PC-9 (cell line): ENCODE measurements around the gene EHBP1L1. TPM values are rescaled to one million over a fixed set of nuclear protein-coding genes. Genes with fewer than 3 reads are reported as not detected.
A peak's percentile ranks its signal among the peaks of the same experiment; 100 is the strongest.

Experiments
- BruUV-seq: library from RNA; stranded (reverse); fragments of 400-500 nt; replicated peaks from 2 replicates; lab custom pipeline; 2021; lab: Mats Ljungman, UMichigan
- CTCF ChIA-PET: fragments of 300-600 bp; sonication (Branson Sonifier 250); formaldehyde crosslinking; loops from one replicate; lab custom pipeline; 2022; ENCODE audit warnings: antibody characterized with exemption; lab: Charles Lee
- POLR2A ChIA-PET: fragments of 300-600 bp; sonication (Branson Sonifier 250); formaldehyde crosslinking; loops from one replicate; lab custom pipeline; 2022; ENCODE audit warnings: antibody characterized with exemption; ENCODE audit not compliant: unreplicated experiment; lab: Charles Lee
- DNase-seq, 2 experiments: peaks; one replicate each; pipeline versions ENCODE4 v3.0.0 to v3.0.0-alpha.2; 2015 to 2022; ENCODE audit warnings: mixed read lengths in 1 of 2
- H2AFZ ChIP-seq: fragments of 200-600 bp; sonication (generic); 2 replicates; pipeline ENCODE4 v1.8.1; 2017; ENCODE audit warnings: antibody characterized with exemption
- H3F3A ChIP-seq: fragments of 200-600 bp; sonication (generic); 2 replicates; pipeline ENCODE4 v1.8.1; 2017; ENCODE audit warnings: antibody characterized with exemption, mild to moderate bottlenecking, low read depth; ENCODE audit not compliant: insufficient read depth
- H3K27ac ChIP-seq: fragments of 200-600 bp; sonication (generic); 2 replicates; pipeline ENCODE4 v1.6.1; 2016; ENCODE audit warnings: mixed run types
- H3K27me3 ChIP-seq: fragments of 200-600 bp; sonication (generic); 2 replicates; pipeline ENCODE4 v1.6.1; 2016; ENCODE audit warnings: low read depth, mixed run types; ENCODE audit not compliant: insufficient read depth
- H3K36me3 ChIP-seq: fragments of 200-600 bp; sonication (generic); 2 replicates; pipeline ENCODE4 v1.6.1; 2016; ENCODE audit warnings: low read depth, mixed run types
- H3K4me1 ChIP-seq: fragments of 200-600 bp; sonication (generic); replicated peaks from 2 replicates; pipeline ENCODE4 v1.6.1; 2016; ENCODE audit warnings: mixed run types; ENCODE audit not compliant: insufficient read depth
- H3K4me2 ChIP-seq: fragments of 200-600 bp; sonication (generic); 2 replicates; pipeline ENCODE4 v1.6.1; 2017; ENCODE audit warnings: mixed run types
- H3K4me3 ChIP-seq: fragments of 200-600 bp; sonication (generic); 2 replicates; pipeline ENCODE4 v1.6.1; 2016; ENCODE audit warnings: mixed run types
- H3K79me2 ChIP-seq: fragments of 200-600 bp; sonication (generic); 2 replicates; pipeline ENCODE4 v1.6.1; 2017; ENCODE audit warnings: low read depth, mixed run types
- H3K9me2 ChIP-seq: fragments of 200-600 bp; sonication (generic); 2 replicates; pipeline ENCODE4 v1.8.1; 2017; ENCODE audit warnings: mild to moderate bottlenecking; ENCODE audit not compliant: insufficient read depth
- H3K9me3 ChIP-seq: fragments of 200-600 bp; sonication (generic); 2 replicates; pipeline ENCODE4 v1.8.1; 2016; ENCODE audit warnings: low read depth; ENCODE audit not compliant: insufficient read depth
- H4K20me1 ChIP-seq: fragments of 200-600 bp; sonication (generic); 2 replicates; pipeline ENCODE4 v1.8.1; 2017; ENCODE audit not compliant: insufficient read depth
- CTCF ChIP-seq: fragments of 200-600 bp; sonication (generic); conservative IDR thresholded peaks from 2 replicates; pipeline ENCODE4 v1.6.1; 2017; ENCODE audit warnings: mixed run types, antibody characterized with exemption, mild to moderate bottlenecking, moderate library complexity
- EZH2 ChIP-seq: fragments of 200-600 bp; sonication (generic); IDR thresholded peaks from 2 replicates; pipeline ENCODE4 v1.8.0; 2017; ENCODE audit warnings: antibody characterized with exemption, low read depth
- intact Hi-C: fragments of 100-400 bp; cut with micrococcal nuclease; formaldehyde crosslinking; loops from one replicate; pipeline ENCODE4 v1.10.0; 2022; ENCODE audit not compliant: unreplicated experiment
- total RNA-seq: library from RNA; stranded (reverse); gene quantifications from 2 replicates; pipeline ENCODE4 v1.2.3, GENCODE V29; 2021

Gene EHBP1L1
- total RNA-seq, 1 experiment from 2014 or later: 123 TPM

DNA sequence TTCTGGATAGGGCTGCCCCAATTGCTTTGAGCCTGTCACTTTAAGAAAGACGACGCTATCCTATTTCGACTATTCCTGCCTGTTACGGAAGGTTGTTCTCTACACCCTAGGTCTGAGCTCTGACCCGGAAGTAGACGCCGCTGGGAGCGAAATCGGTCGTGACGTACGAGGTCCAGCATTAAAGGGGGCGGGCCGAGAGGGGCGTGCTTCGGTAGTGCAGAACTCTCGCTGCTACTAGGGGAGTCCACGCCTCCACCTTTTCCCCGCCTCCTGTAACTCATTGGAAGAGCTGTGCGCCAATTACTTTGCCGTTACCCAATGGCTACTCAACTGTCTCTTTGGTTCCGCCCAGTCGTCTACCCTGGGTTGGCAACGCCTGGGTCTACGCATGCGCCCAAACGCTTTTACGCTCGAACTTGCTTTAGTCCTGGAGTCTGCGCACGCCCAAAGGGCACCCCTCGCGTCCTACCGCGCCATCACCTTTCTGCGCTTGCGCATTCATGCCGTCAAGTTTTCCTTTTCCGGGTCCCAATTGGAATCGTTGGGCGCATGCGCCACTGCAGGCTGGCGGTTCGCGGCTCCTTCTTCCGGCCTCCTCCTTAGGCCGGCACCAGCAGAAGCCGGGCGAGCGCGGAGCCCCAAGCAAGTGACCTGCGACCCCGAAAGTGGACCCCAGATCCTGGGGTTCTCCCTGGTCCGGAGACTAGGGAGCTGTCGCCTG lies 39.5 kb downstream of the EHBP1L1 start, which contains the start of gene PCNX3:
Gene PCNX3 (plus strand): TSS at position 548 of the 721 bp plus-strand sequence. CDS start 536 bp downstream, outside the sequence.
- TF ChIP-seq EZH2 (no peak), CTCF (no peak)
- Histone ChIP-seq H3K4me1 (peaks cover 27% of the 10 kb centered on the region; the same call in 1 of the 2 replicates), H3K4me2 (peak within 1 kb of the TSS; percentile 99), H4K20me1 (peaks cover 38% of the 10 kb centered on the region), H2AFZ (peak within 1 kb of the TSS; percentile 85), H3K9me2 (no peaks in the 10 kb centered on the region), H3K27me3 (no peaks in the 10 kb centered on the region), H3K9me3 (no peaks in the 10 kb centered on the region), H3K79me2 (peaks cover 81% of the 10 kb centered on the region), H3K4me3 (peak within 1 kb of the TSS; percentile 93), H3K27ac (peak within 1 kb of the TSS; percentile 64), H3K36me3 (peaks cover 9% of the 10 kb centered on the region), H3F3A (peaks cover 14% of the 10 kb centered on the region)
- CTCF ChIA-PET: interaction anchor here (0.6 to 1.0 kb wide), 3 partner anchors 43 to 198 kb away, joined by 4 to 7 read pairs (median 4); partner anchors contain the start of gene FAM89B
- POLR2A ChIA-PET: interaction anchor here (0.5 to 1.2 kb wide), 17 partner anchors 20 to 521 kb away, joined by 3 to 30 read pairs (median 4); partner anchors contain the start of genes EHBP1L1, KCNK7, MALAT1 and MUS81
- no TSS peak for BruUV-seq
- intact Hi-C loops: loop anchor here (1.0 to 5.0 kb wide), 8 partner anchors 23 to 243 kb away; partner anchors contain the start of genes CFL1, SIPA1 and ZNRD2
- DNase-seq: peak; percentile 100

GRCh38 chr11:65615950-65616574 lies 40.2 kb downstream of the EHBP1L1 start:
- Histone ChIP-seq H4K20me1 (peaks cover 44% of the 10 kb centered on the region), H3K4me1 (peaks cover 27% of the 10 kb centered on the region; the same call in 1 of the 2 replicates), H3K36me3 (peaks cover 9% of the 10 kb centered on the region), H3K9me3 (no peaks in the 10 kb centered on the region), H3F3A (peaks cover 14% of the 10 kb centered on the region), H3K4me3 (peak overlapping the region; percentile 93), H2AFZ (0 out of 2 replicates have a peak overlapping the region, but pooled peaks have one; percentile 45), H3K27ac (peak overlapping the region; percentile 64), H3K27me3 (no peaks in the 10 kb centered on the region), H3K4me2 (peak overlapping the region; percentile 99), H3K79me2 (peaks cover 75% of the 10 kb centered on the region), H3K9me2 (no peaks in the 10 kb centered on the region)
- intact Hi-C loops: loop anchor here (1.0 to 5.0 kb wide), 8 partner anchors 22 to 243 kb away; partner anchors contain the start of genes CFL1, SIPA1 and ZNRD2
- CTCF ChIA-PET: no interaction called here
- POLR2A ChIA-PET: interaction anchor here (0.5 to 1.1 kb wide), 6 partner anchors 20 to 232 kb away, joined by 3 to 15 read pairs (median 4); partner anchors contain the start of genes EHBP1L1, KCNK7 and MALAT1
- no TSS peak for BruUV-seq
- peak in 1 of 2 experiments; percentile 52 for DNase-seq
- no peak for TF ChIP-seq EZH2
- TF ChIP-seq CTCF: no peak

- CTCF ChIA-PET: no interaction called here
- H3K4me2 ChIP-seq: peak overlapping the region; percentile 99
- H3K79me2 ChIP-seq: peaks cover 71% of the 10 kb centered on the region
- peak overlapping the region; percentile 93 for H3K4me3 ChIP-seq
- POLR2A ChIA-PET: interaction anchor here (0.6 kb wide), 2 partner anchors 50 to 57 kb away, joined by 4 to 8 read pairs; no protein-coding TSS in a partner anchor
- intact Hi-C loops: loop anchor here (5.0 kb wide), 1 partner anchor 36 kb away; no protein-coding TSS in a partner anchor
- H3K9me2 ChIP-seq: no peaks in the 10 kb centered on the region
- DNase-seq: no peak
- BruUV-seq: TSS peak; percentile 24
- peaks cover 47% of the 10 kb centered on the region for H4K20me1 ChIP-seq
- H3K36me3 ChIP-seq: peaks cover 9% of the 10 kb centered on the region
- H3K9me3 ChIP-seq: no peaks in the 10 kb centered on the region
- no peak overlapping the region for H2AFZ ChIP-seq
- peaks cover 27% of the 10 kb centered on the region; the same call in 1 of the 2 replicates for H3K4me1 ChIP-seq
- TF ChIP-seq CTCF (no peak), EZH2 (no peak)
- H3K27ac ChIP-seq: peak overlapping the region; percentile 49; the same call in 1 of the 2 replicates
- no peaks in the 10 kb centered on the region for H3K27me3 ChIP-seq
- peaks cover 14% of the 10 kb centered on the region for H3F3A ChIP-seq
Measured at GRCh38 chr11:65616575-65617001, 40.7 kb downstream of the EHBP1L1 start.
